Measurements from ENCODE around the gene KDM4D.
"Not testable (repeated sequence)": the region's sequence is repeated elsewhere in the genome, so short reads cannot be mapped to it uniquely, and the experiment has no call there.

KDM4D gene

DNA sequence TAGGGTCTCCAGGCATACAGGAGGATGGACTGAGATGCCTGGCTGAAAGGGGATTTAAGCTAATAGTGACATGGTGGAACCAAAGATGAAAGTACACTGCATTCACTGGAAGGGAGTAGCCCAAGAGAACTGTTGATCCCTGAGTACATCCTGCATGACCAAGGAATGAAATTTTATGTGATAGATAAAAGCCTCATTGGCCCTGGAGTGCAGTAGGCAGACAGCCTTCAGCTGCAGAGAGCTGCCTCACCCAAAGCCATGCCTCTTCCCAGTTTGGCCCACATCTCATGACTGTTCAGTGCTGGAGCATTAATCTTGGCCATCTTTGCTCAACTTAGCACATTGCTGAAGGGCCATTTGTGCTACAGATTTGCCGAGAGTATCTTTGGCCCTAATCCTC is 59.5 kb downstream of the KDM4D start:
- TF ChIP-seq CTCF (IDR thresholded peaks at IDR 0.05; ENCODE audit: insufficient read depth, low read length) (no peak), REST (IDR thresholded peaks at IDR 0.05; ENCODE audit: insufficient replicate concordance, low read depth) (no peak), GABPA (IDR thresholded peaks at IDR 0.05; ENCODE audit: low read depth) (no peak), POLR2AphosphoS5 (IDR thresholded peaks at IDR 0.05; ENCODE audit: low read depth) (no peak), SPI1 (IDR thresholded peaks at IDR 0.05; ENCODE audit: borderline replicate concordance, low read depth) (no peak)
- Histone ChIP-seq H3K4me3 (replicated peaks; ENCODE audit: insufficient read depth, low read length) (no peak overlapping the region), H3K27ac (replicated peaks) (no peak overlapping the region), H3K27me3 (ENCODE audit: insufficient read depth, poor library complexity, severe bottlenecking) (peaks cover 7% of the 10 kb centered on the region)
- no peak for DNase-seq (ENCODE audit: low read depth in 1 of 2, low spot score in 1 of 2)

- no peak for DNase-seq (ENCODE audit: low read depth in 1 of 2, low spot score in 1 of 2)
- no peak overlapping the region for H3K27ac ChIP-seq (replicated peaks)
- H3K27me3 ChIP-seq (ENCODE audit: insufficient read depth, poor library complexity, severe bottlenecking): peaks cover 7% of the 10 kb centered on the region
- TF ChIP-seq POLR2AphosphoS5 (IDR thresholded peaks at IDR 0.05; ENCODE audit: low read depth): no peak
- no peak for TF ChIP-seq SPI1 (IDR thresholded peaks at IDR 0.05; ENCODE audit: borderline replicate concordance, low read depth)
- no peak for TF ChIP-seq GABPA (IDR thresholded peaks at IDR 0.05; ENCODE audit: low read depth)
- no peak for TF ChIP-seq CTCF (IDR thresholded peaks at IDR 0.05; ENCODE audit: insufficient read depth, low read length)
- TF ChIP-seq REST (IDR thresholded peaks at IDR 0.05; ENCODE audit: insufficient replicate concordance, low read depth): no peak
- no peak overlapping the region for H3K4me3 ChIP-seq (replicated peaks; ENCODE audit: insufficient read depth, low read length)
Observed at GRCh38 chr11:95035316-95035715, 61.8 kb downstream of the KDM4D start.

DNA sequence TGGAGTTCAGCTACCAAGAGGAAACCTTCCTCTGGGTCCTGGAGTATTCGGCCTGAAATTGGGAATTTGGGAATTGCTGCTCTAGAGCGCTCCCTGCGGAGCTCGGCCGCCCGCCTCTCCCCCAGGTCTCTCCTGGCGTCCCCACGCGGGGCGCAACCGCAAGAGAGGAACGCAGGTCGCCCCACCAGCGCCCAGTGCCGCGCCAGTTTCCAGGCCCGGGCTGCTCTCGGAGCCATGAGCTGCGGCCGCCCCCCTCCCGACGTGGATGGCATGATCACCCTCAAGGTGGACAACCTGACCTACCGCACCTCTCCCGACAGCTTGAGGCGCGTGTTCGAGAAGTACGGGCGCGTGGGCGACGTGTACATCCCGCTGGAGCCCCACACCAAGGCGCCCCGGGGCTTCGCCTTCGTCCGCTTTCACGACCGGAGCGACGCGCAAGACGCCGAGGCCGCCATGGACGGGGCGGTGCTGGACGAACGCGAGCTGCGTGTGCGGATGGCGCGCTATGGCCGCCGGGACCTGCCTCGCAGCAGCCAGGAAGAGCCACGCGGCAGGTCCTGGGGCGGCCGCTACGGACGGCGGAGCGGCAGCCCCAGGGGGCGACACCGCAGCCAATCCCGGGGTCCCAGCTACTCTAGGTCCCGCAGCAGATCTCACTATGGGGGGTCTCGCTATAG is 64.0 kb downstream of the KDM4D start:
- H3K27me3 ChIP-seq (ENCODE audit: insufficient read depth, poor library complexity, severe bottlenecking); H3K27ac ChIP-seq (replicated peaks); H3K4me3 ChIP-seq (replicated peaks; ENCODE audit: insufficient read depth, low read length); DNase-seq (ENCODE audit: low read depth in 1 of 2, low spot score in 1 of 2): not testable (repeated sequence)

GRCh38 chr11:95042239-95042638 is 68.7 kb downstream of the KDM4D start:
- no peak for DNase-seq (ENCODE audit: low read depth in 1 of 2, low spot score in 1 of 2)
- no peak overlapping the region for H3K4me3 ChIP-seq (replicated peaks; ENCODE audit: insufficient read depth, low read length)
- TF ChIP-seq POLR2AphosphoS5 (IDR thresholded peaks at IDR 0.05; ENCODE audit: low read depth) (no peak), CTCF (IDR thresholded peaks at IDR 0.05; ENCODE audit: insufficient read depth, low read length) (no peak), REST (IDR thresholded peaks at IDR 0.05; ENCODE audit: insufficient replicate concordance, low read depth) (no peak), SPI1 (IDR thresholded peaks at IDR 0.05; ENCODE audit: borderline replicate concordance, low read depth) (no peak)
- no peak overlapping the region for H3K27ac ChIP-seq (replicated peaks)
- H3K27me3 ChIP-seq (ENCODE audit: insufficient read depth, poor library complexity, severe bottlenecking): peaks cover 6% of the 10 kb centered on the region

Measured in HL-60 (cell line).